Upper lobe of right lung (tissue), 1 donor: ENCODE measurements around the gene SSR4. TPM values are rescaled to one million over a fixed set of nuclear protein-coding genes. Genes with fewer than 3 reads are reported as not detected.

Source experiments
- ATAC-seq: fragments of 200-7000 bp; cut with Tn5 transposase; one replicate; pipeline ENCODE4 v1.9.1; 2020; ENCODE audit warnings: mild to moderate bottlenecking, moderate library complexity
- DNase-seq: peaks from one replicate; pipeline ENCODE4 v3.0.0-alpha.2; 2020
- H3K27ac ChIP-seq: fragments of 200-600 bp; one replicate; pipeline ENCODE4 v1.8.0; 2022
- H3K27me3 ChIP-seq: fragments of 200-600 bp; one replicate; pipeline ENCODE4 v1.8.0; 2022; ENCODE audit warnings: mild to moderate bottlenecking
- H3K36me3 ChIP-seq: fragments of 200-600 bp; one replicate; pipeline ENCODE4 v1.8.0; 2022
- H3K4me1 ChIP-seq: fragments of 200-600 bp; one replicate; pipeline ENCODE4 v1.8.0; 2022
- H3K4me3 ChIP-seq: fragments of 200-600 bp; one replicate; pipeline ENCODE4 v1.8.0; 2022; ENCODE audit warnings: mild to moderate bottlenecking
- H3K9me3 ChIP-seq: fragments of 200-600 bp; one replicate; pipeline ENCODE4 v1.8.0; 2022
- CTCF ChIP-seq: fragments of 200-600 bp; IDR thresholded peaks from one replicate; pipeline ENCODE4 v1.8.0; 2022; ENCODE audit warnings: antibody characterized with exemption
- intact Hi-C: fragments of 100-400 bp; cut with DNase I; formaldehyde crosslinking; loops from one replicate; pipeline ENCODE4 v1.11.0; 2022
- total RNA-seq: library from RNA; stranded (reverse); fragmentation: NEBNext Ultra II Directional; extraction: Animal tissue kit (Norgen Biotek cat#: 25700); gene quantifications from one replicate; pipeline ENCODE4 v1.2.1, GENCODE V29; 2021
- donor health status: DM: no; HTN: yes; CAD: no; lungs with severe emphysema.

SSR4 gene
- total RNA-seq, 1 donor from 2014 or later: 204 TPM

DNA sequence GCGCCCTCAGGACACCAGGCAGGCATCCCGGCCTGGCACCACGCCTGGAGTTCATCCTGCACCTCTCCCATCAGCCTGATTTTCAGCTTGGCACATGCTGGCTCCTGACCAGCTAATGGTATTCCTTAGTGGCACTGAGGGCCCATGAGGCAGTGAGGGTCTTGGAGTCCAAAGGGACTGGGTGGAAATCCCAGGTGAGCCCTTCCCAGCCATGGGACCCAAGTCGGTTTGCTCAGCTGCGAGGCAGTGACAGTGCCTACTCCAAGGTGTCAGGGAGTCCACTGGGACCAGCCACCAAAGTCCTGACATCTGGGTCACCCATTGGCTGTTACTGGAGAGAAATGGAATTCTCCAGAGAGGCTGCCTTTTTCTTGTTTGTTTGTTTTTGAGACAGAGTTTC lies 4.9 kb downstream of the SSR4 start:
- Histone ChIP-seq H3K4me1 (peaks cover 9% of the 10 kb centered on the region), H3K4me3 (no peak overlapping the region), H3K36me3 (no peaks in the 10 kb centered on the region), H3K27me3 (no peaks in the 10 kb centered on the region), H3K27ac (no peak overlapping the region), H3K9me3 (no peaks in the 10 kb centered on the region)
- intact Hi-C loops: no loop called here
- no peak for ATAC-seq
- no peak for TF ChIP-seq CTCF
- no peak for DNase-seq

- DNase-seq (no peak), ATAC-seq (no peak)
Observed at GRCh38 chrX:153800177-153800722, 5.8 kb downstream of the SSR4 start.

GRCh38 chrX:153800746-153801145 lies 6.3 kb downstream of the SSR4 start:
- Histone ChIP-seq H3K27me3 (no peaks in the 10 kb centered on the region), H3K36me3 (no peaks in the 10 kb centered on the region), H3K4me1 (peaks cover 5% of the 10 kb centered on the region), H3K9me3 (no peaks in the 10 kb centered on the region), H3K4me3 (no peak overlapping the region), H3K27ac (no peak overlapping the region)
- intact Hi-C loops: no loop called here
- ATAC-seq (no peak), DNase-seq (no peak)
- TF ChIP-seq CTCF: no peak

More at GRCh38 chrX:153800177-153800722, 5.8 kb downstream of the SSR4 start:
- no peak for TF ChIP-seq CTCF
- intact Hi-C loops: no loop called here
- no peaks in the 10 kb centered on the region for H3K27me3 ChIP-seq
- H3K9me3 ChIP-seq: no peaks in the 10 kb centered on the region
- H3K4me1 ChIP-seq: peaks cover 9% of the 10 kb centered on the region
- no peak overlapping the region for H3K4me3 ChIP-seq
- H3K36me3 ChIP-seq: no peaks in the 10 kb centered on the region
- H3K27ac ChIP-seq: no peak overlapping the region

- no peaks in the 10 kb centered on the region for H3K4me1 ChIP-seq
- DNase-seq (no peak), ATAC-seq (no peak)
- H3K4me3 ChIP-seq: no peak overlapping the region
- no peaks in the 10 kb centered on the region for H3K27me3 ChIP-seq
- no peaks in the 10 kb centered on the region for H3K36me3 ChIP-seq
- no peak for TF ChIP-seq CTCF
- no peaks in the 10 kb centered on the region for H3K9me3 ChIP-seq
- no peak overlapping the region for H3K27ac ChIP-seq
- intact Hi-C loops: no loop called here
Observed at GRCh38 chrX:153801669-153802068, 7.2 kb downstream of the SSR4 start.

DNA sequence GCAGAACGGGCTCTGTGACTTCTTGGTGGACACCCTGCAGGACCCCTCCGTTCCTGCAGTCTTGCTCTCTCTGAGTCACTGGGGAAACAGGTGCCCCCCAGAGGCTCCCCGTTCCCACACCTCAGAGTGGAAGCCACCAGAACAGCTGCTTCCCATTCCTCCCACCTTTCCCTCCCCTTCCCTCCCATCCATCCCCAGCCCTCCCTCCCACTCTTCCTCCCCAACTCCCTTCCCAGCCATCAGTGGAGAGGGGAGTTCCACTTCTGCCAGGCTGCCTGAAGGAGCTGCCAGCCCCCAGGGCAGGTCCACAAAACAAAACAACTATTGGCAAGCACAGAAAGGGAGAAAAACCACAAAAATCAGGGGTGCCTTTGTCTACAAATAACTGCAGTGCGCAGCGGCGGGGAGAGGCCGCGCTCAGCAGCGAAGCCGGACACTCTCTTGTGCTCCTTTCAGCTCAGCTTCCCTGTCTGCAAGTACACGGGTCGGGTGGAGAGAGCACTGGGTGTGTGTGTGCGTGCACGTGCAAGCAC lies 8.1 kb downstream of the SSR4 start:
- Histone ChIP-seq H3K4me1 (no peaks in the 10 kb centered on the region), H3K27ac (no peak overlapping the region), H3K4me3 (no peak overlapping the region), H3K27me3 (no peaks in the 10 kb centered on the region), H3K9me3 (no peaks in the 10 kb centered on the region), H3K36me3 (no peaks in the 10 kb centered on the region)
- DNase-seq (no peak), ATAC-seq (no peak)
- no peak for TF ChIP-seq CTCF
- intact Hi-C loops: no loop called here
